Measurements from ENCODE around the gene EIF5AL1. TPM values are rescaled to one million over a fixed set of nuclear protein-coding genes. Genes with fewer than 3 reads are reported as not detected.

EIF5AL1 gene
- total RNA-seq, 1 donor from 2014 or later = 0.59 TPM

GRCh38 chr10:79560160-79560709 is 47.9 kb downstream of the EIF5AL1 start, which contains the start of gene SFTPA2:
TSS of gene SFTPA2 (minus strand) at chr10:79560407. CDS start at chr10:79559483, 924 bp downstream.
- Mint-ChIP-seq H3K27ac (ENCODE audit: unreplicated experiment) (no peak within 1 kb of the TSS), H3K4me1 (ENCODE audit: unreplicated experiment) (no peaks in the 10 kb centered on the region), H3K27me3 (ENCODE audit: unreplicated experiment) (peaks cover 2% of the 10 kb centered on the region), H3K9me3 (ENCODE audit: unreplicated experiment) (no peaks in the 10 kb centered on the region), H3K4me3 (ENCODE audit: unreplicated experiment) (no peak within 1 kb of the TSS), H3K36me3 (ENCODE audit: low read depth, unreplicated experiment) (no peaks in the 10 kb centered on the region)
- no peak for DNase-seq (ENCODE audit: low spot score)
- no peak for TF ChIP-seq CTCF (IDR thresholded peaks at IDR 0.05; ENCODE audit: unreplicated experiment)

- no peak for DNase-seq (ENCODE audit: low spot score)
- no peak for TF ChIP-seq CTCF (IDR thresholded peaks at IDR 0.05; ENCODE audit: unreplicated experiment)
- no peak overlapping the region for H3K27ac Mint-ChIP-seq (ENCODE audit: unreplicated experiment)
These were observed 48.9 kb downstream of the EIF5AL1 start for GRCh38 chr10:79561257-79561656.

GRCh38 chr10:79562135-79562756 is 49.9 kb downstream of the EIF5AL1 start:
- peak; percentile 70 for TF ChIP-seq CTCF (IDR thresholded peaks at IDR 0.05; ENCODE audit: unreplicated experiment)
- no peak overlapping the region for H3K4me3 Mint-ChIP-seq (ENCODE audit: unreplicated experiment)
- H3K9me3 Mint-ChIP-seq (ENCODE audit: unreplicated experiment) = no peaks in the 10 kb centered on the region
- no peaks in the 10 kb centered on the region for H3K4me1 Mint-ChIP-seq (ENCODE audit: unreplicated experiment)
- DNase-seq (ENCODE audit: low spot score) = peak; percentile 77
- peaks cover 2% of the 10 kb centered on the region for H3K27me3 Mint-ChIP-seq (ENCODE audit: unreplicated experiment)
- H3K27ac Mint-ChIP-seq (ENCODE audit: unreplicated experiment) = no peak overlapping the region
- H3K36me3 Mint-ChIP-seq (ENCODE audit: low read depth, unreplicated experiment) = no peaks in the 10 kb centered on the region

More at GRCh38 chr10:79561257-79561656, 48.9 kb downstream of the EIF5AL1 start:
- Mint-ChIP-seq H3K4me1 (ENCODE audit: unreplicated experiment) (no peaks in the 10 kb centered on the region), H3K36me3 (ENCODE audit: low read depth, unreplicated experiment) (no peaks in the 10 kb centered on the region), H3K4me3 (ENCODE audit: unreplicated experiment) (no peak overlapping the region), H3K27me3 (ENCODE audit: unreplicated experiment) (peaks cover 2% of the 10 kb centered on the region), H3K9me3 (ENCODE audit: unreplicated experiment) (no peaks in the 10 kb centered on the region)

DNA sequence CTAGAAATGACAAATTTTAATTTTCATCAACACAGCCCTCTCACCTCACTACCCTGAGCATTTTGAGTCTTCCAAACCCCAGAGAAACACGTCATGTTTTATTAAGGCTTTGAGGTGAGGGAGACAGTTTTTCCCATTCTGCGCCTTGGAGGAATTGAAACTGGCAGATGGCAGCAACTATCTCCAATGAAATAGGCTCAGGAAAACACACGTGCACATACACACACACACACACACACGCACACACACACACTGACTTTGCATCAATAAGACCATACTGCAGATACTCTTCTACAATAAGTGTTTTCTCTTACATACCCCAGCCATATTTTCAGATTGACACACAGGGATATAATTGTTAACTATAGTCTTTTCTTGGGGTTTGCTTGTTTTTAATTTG is 51.1 kb downstream of the EIF5AL1 start:
- no peak for TF ChIP-seq CTCF (IDR thresholded peaks at IDR 0.05; ENCODE audit: unreplicated experiment)
- H3K9me3 Mint-ChIP-seq (ENCODE audit: unreplicated experiment) = no peaks in the 10 kb centered on the region
- H3K27ac Mint-ChIP-seq (ENCODE audit: unreplicated experiment) = no peak overlapping the region
- no peak overlapping the region for H3K4me3 Mint-ChIP-seq (ENCODE audit: unreplicated experiment)
- peaks cover 1% of the 10 kb centered on the region for H3K27me3 Mint-ChIP-seq (ENCODE audit: unreplicated experiment)
- DNase-seq (ENCODE audit: low spot score) = no peak
- no peaks in the 10 kb centered on the region for H3K4me1 Mint-ChIP-seq (ENCODE audit: unreplicated experiment)
- no peaks in the 10 kb centered on the region for H3K36me3 Mint-ChIP-seq (ENCODE audit: low read depth, unreplicated experiment)

Other genes starting within 250 kb of the EIF5AL1 start
- 21.9 TPM for gene PPIF, start 165.1 kb upstream of the EIF5AL1 start, total RNA-seq (ENCODE audit: unreplicated experiment)
- 60.0 TPM for gene ZCCHC24, start 66.9 kb upstream of the EIF5AL1 start, total RNA-seq (ENCODE audit: unreplicated experiment)
- gene SFTPA2, start 47.9 kb downstream of the EIF5AL1 start, total RNA-seq (ENCODE audit: unreplicated experiment) = not detected
- not detected for gene SFTPA1, start 98.4 kb downstream of the EIF5AL1 start, total RNA-seq (ENCODE audit: unreplicated experiment)
- 1.5 TPM for gene NUTM2B, start 190.7 kb downstream of the EIF5AL1 start, total RNA-seq (ENCODE audit: unreplicated experiment)